Activated naive CD8-positive, alpha-beta T cell treated with anti-CD3 and anti-CD28 coated beads, Interleukin-2, amount 50 U/mL, for 24 hours (primary cell): ENCODE data around the gene GPR183.
"Not testable (repeated sequence)": the region's sequence is repeated elsewhere in the genome, so short reads cannot be mapped to it uniquely, and the experiment has no call there.

Experiments used
- ATAC-seq: fragments of 150-1000 bp; cut with Tn5 transposase; one replicate; pipeline ENCODE4 v1.10.0; 2021
- DNase-seq: peaks from one replicate; pipeline ENCODE4 v3.0.0; 2021
- H3K27ac Mint-ChIP-seq: one replicate; pipeline ENCODE4 v1.8.0; 2021; ENCODE audit warnings: mild to moderate bottlenecking, mixed read lengths
- H3K27me3 Mint-ChIP-seq: one replicate; pipeline ENCODE4 v1.8.0; 2021; ENCODE audit warnings: mixed read lengths
- H3K36me3 Mint-ChIP-seq: one replicate; pipeline ENCODE4 v1.8.0; 2021; ENCODE audit warnings: low read depth, mixed read lengths
- H3K4me1 Mint-ChIP-seq: one replicate; pipeline ENCODE4 v1.8.0; 2021; ENCODE audit warnings: mixed read lengths
- H3K4me3 Mint-ChIP-seq: one replicate; pipeline ENCODE4 v1.8.0; 2021; ENCODE audit warnings: mild to moderate bottlenecking, moderate library complexity, mixed read lengths
- H3K9me3 Mint-ChIP-seq: one replicate; pipeline ENCODE4 v1.8.0; 2021; ENCODE audit warnings: mixed read lengths

The GPR183 gene

GRCh38 chr13:99256283-99256682 is 50.9 kb downstream of the GPR183 start:
- H3K27ac Mint-ChIP-seq = peak overlapping the region; percentile 84
- H3K36me3 Mint-ChIP-seq = peaks cover 41% of the 10 kb centered on the region
- peak overlapping the region; percentile 96 for H3K4me3 Mint-ChIP-seq
- H3K9me3 Mint-ChIP-seq = no peaks in the 10 kb centered on the region
- no peaks in the 10 kb centered on the region for H3K27me3 Mint-ChIP-seq
- ATAC-seq = no peak
- H3K4me1 Mint-ChIP-seq = peaks cover 79% of the 10 kb centered on the region
- no peak for DNase-seq

- Mint-ChIP-seq H3K9me3 (no peaks in the 10 kb centered on the region), H3K36me3 (peaks cover 44% of the 10 kb centered on the region), H3K4me1 (peaks cover 80% of the 10 kb centered on the region), H3K27ac (peak overlapping the region; percentile 84), H3K27me3 (no peaks in the 10 kb centered on the region), H3K4me3 (peak overlapping the region; percentile 96)
- DNase-seq = no peak
- no peak for ATAC-seq
These were observed 51.9 kb downstream of the GPR183 start for GRCh38 chr13:99255271-99255670.

- Mint-ChIP-seq H3K27me3 (no peaks in the 10 kb centered on the region), H3K4me3 (peak overlapping the region; percentile 96), H3K36me3 (peaks cover 44% of the 10 kb centered on the region), H3K9me3 (no peaks in the 10 kb centered on the region), H3K4me1 (peaks cover 78% of the 10 kb centered on the region), H3K27ac (peak overlapping the region; percentile 84)
- no peak for ATAC-seq
- no peak for DNase-seq
These were observed 52.4 kb downstream of the GPR183 start for GRCh38 chr13:99254830-99255229.

- Mint-ChIP-seq H3K27me3 (no peaks in the 10 kb centered on the region), H3K4me3 (no peak overlapping the region), H3K27ac (peak overlapping the region; percentile 64), H3K4me1 (peaks cover 67% of the 10 kb centered on the region), H3K36me3 (peaks cover 60% of the 10 kb centered on the region), H3K9me3 (peaks cover 4% of the 10 kb centered on the region)
- ATAC-seq = no peak
- no peak for DNase-seq
These were observed 55.3 kb downstream of the GPR183 start for GRCh38 chr13:99251921-99252320.

GRCh38 chr13:99250982-99251825 is 56.0 kb downstream of the GPR183 start:
- Mint-ChIP-seq H3K4me3 (no peak overlapping the region), H3K36me3 (peaks cover 61% of the 10 kb centered on the region), H3K27ac (peak overlapping the region; percentile 64), H3K9me3 (peaks cover 4% of the 10 kb centered on the region), H3K4me1 (peaks cover 61% of the 10 kb centered on the region), H3K27me3 (no peaks in the 10 kb centered on the region)
- no peak for ATAC-seq
- DNase-seq = no peak

GRCh38 chr13:99249606-99250005 is 57.6 kb downstream of the GPR183 start:
- peaks cover 51% of the 10 kb centered on the region for H3K36me3 Mint-ChIP-seq
- H3K27me3 Mint-ChIP-seq, DNase-seq, H3K4me3 Mint-ChIP-seq, H3K9me3 Mint-ChIP-seq, ATAC-seq: not testable (repeated sequence)
- H3K27ac Mint-ChIP-seq = peak overlapping the region; percentile 23
- peaks cover 45% of the 10 kb centered on the region for H3K4me1 Mint-ChIP-seq

GRCh38 chr13:99249178-99249577 is 58.0 kb downstream of the GPR183 start:
- H3K4me3 Mint-ChIP-seq, H3K27me3 Mint-ChIP-seq, H3K9me3 Mint-ChIP-seq, ATAC-seq, DNase-seq, H3K27ac Mint-ChIP-seq: not testable (repeated sequence)
- Mint-ChIP-seq H3K4me1 (peaks cover 44% of the 10 kb centered on the region), H3K36me3 (peaks cover 52% of the 10 kb centered on the region)

GRCh38 chr13:99246100-99246499 is 61.1 kb downstream of the GPR183 start:
- Mint-ChIP-seq H3K27me3 (no peaks in the 10 kb centered on the region), H3K4me3 (no peak overlapping the region), H3K27ac (peak overlapping the region; percentile 41), H3K36me3 (peaks cover 51% of the 10 kb centered on the region), H3K9me3 (peaks cover 4% of the 10 kb centered on the region), H3K4me1 (peaks cover 25% of the 10 kb centered on the region)
- no peak for ATAC-seq
- no peak for DNase-seq
